Cardiac muscle cell (in vitro differentiated cells and primary cell): ENCODE measurements around the gene WHRN. TPM values are rescaled to one million over a fixed set of nuclear protein-coding genes. Genes with fewer than 3 reads are reported as not detected.
A peak's percentile ranks its signal among the peaks of the same experiment; 100 is the strongest.

ENCODE experiments used
- DNase-seq, 2 donors: peaks; one replicate each; pipeline versions ENCODE4 v3.0.0 to v3.0.0-alpha.2; 2010 to 2017; ENCODE audit warnings: low read depth in 1 of 2, low spot score in 1 of 2
- H3K27ac ChIP-seq: fragments of 200-600 bp; sonication (generic); 2 replicates; pipeline ENCODE4 v1.5.1; 2016
- H3K27me3 ChIP-seq: fragments of 200-600 bp; sonication (generic); 2 replicates; pipeline ENCODE4 v1.6.0; 2016; ENCODE audit warnings: control low read depth
- H3K36me3 ChIP-seq: fragments of 200-600 bp; sonication (generic); 2 replicates; pipeline ENCODE4 v1.5.1; 2016; ENCODE audit warnings: control low read depth
- H3K4me1 ChIP-seq: fragments of 200-600 bp; sonication (generic); 2 replicates; pipeline ENCODE4 v1.8.1; 2017; ENCODE audit warnings: low read depth, mild to moderate bottlenecking, mixed run types
- H3K4me3 ChIP-seq: fragments of 200-600 bp; sonication (generic); 2 replicates; pipeline ENCODE4 v1.5.1; 2016; ENCODE audit warnings: mild to moderate bottlenecking
- H3K9me3 ChIP-seq: fragments of 200-600 bp; sonication (generic); 2 replicates; pipeline ENCODE4 v1.5.1; 2017; ENCODE audit warnings: low read depth, mild to moderate bottlenecking, control low read depth
- CTCF ChIP-seq: IDR thresholded peaks from 2 replicates; pipeline ENCODE4 v1.5.1; 2012; ENCODE audit warnings: low read depth, mild to moderate bottlenecking, low read length
- polyA plus RNA-seq: library from polyadenylated mRNA; unstranded; fragments of >200 nt; fragmentation: Nextera tagmentation; extraction: Ambion mirVana; gene quantifications from 2 replicates; pipeline ENCODE4 v1.2.1, GENCODE V29; 2016
- total RNA-seq: library from RNA; depleted of rRNA; stranded (reverse); fragments of >200 nt; gene quantifications from 2 replicates; pipeline ENCODE4 v1.2.3, GENCODE V29; 2016

WHRN gene
- total and polyA plus RNA-seq, 2 experiments from 2014 or later, result 10.8 to 12.5 TPM

- H3K9me3 ChIP-seq, result no peaks in the 10 kb centered on the region
- no peaks in the 10 kb centered on the region for H3K4me1 ChIP-seq
- no peak for DNase-seq
- H3K27ac ChIP-seq, result no peak overlapping the region
- no peak overlapping the region for H3K4me3 ChIP-seq
- no peaks in the 10 kb centered on the region for H3K36me3 ChIP-seq
- no peak for TF ChIP-seq CTCF
- H3K27me3 ChIP-seq, result no peaks in the 10 kb centered on the region
Measured at GRCh38 chr9:114442022-114442421, 63.3 kb downstream of the WHRN start.

- no peaks in the 10 kb centered on the region for H3K36me3 ChIP-seq
- no peak overlapping the region for H3K27ac ChIP-seq
- no peaks in the 10 kb centered on the region for H3K27me3 ChIP-seq
- DNase-seq, result peak in 1 of 2 donors; percentile 6
- H3K4me1 ChIP-seq, result no peaks in the 10 kb centered on the region
- TF ChIP-seq CTCF, result no peak
- no peak overlapping the region for H3K4me3 ChIP-seq
- H3K9me3 ChIP-seq, result no peaks in the 10 kb centered on the region
Measured at GRCh38 chr9:114437401-114437893, 67.8 kb downstream of the WHRN start.

- Histone ChIP-seq H3K4me1 (no peaks in the 10 kb centered on the region), H3K27me3 (peaks cover 5% of the 10 kb centered on the region), H3K27ac (no peak overlapping the region), H3K4me3 (no peak overlapping the region), H3K36me3 (no peaks in the 10 kb centered on the region), H3K9me3 (no peaks in the 10 kb centered on the region)
- TF ChIP-seq CTCF, result peak; percentile 77
- peak; percentile 50 to 58 for DNase-seq
Measured at GRCh38 chr9:114434878-114435311, 70.4 kb downstream of the WHRN start.

- Histone ChIP-seq H3K27me3 (peaks cover 5% of the 10 kb centered on the region), H3K9me3 (no peaks in the 10 kb centered on the region), H3K36me3 (no peaks in the 10 kb centered on the region), H3K4me3 (no peak overlapping the region), H3K27ac (no peak overlapping the region), H3K4me1 (no peaks in the 10 kb centered on the region)
- TF ChIP-seq CTCF, result no peak
- no peak for DNase-seq
Measured at GRCh38 chr9:114433720-114434255, 71.5 kb downstream of the WHRN start.

GRCh38 chr9:114433086-114433485 lies 72.2 kb downstream of the WHRN start:
- H3K9me3 ChIP-seq, result no peaks in the 10 kb centered on the region
- TF ChIP-seq CTCF, result no peak
- H3K36me3 ChIP-seq, result no peaks in the 10 kb centered on the region
- no peak for DNase-seq
- peaks cover 5% of the 10 kb centered on the region for H3K27me3 ChIP-seq
- no peaks in the 10 kb centered on the region for H3K4me1 ChIP-seq
- no peak overlapping the region for H3K4me3 ChIP-seq
- H3K27ac ChIP-seq, result no peak overlapping the region
